Measurements from ENCODE around the gene AGR2.

GRCh38 chr7:16826060-16826459 is 21.3 kb upstream of the AGR2 start:
- TF ChIP-seq SIN3A (IDR thresholded peaks at IDR 0.05; ENCODE audit: low read depth) (no peak), FOSL1 (IDR thresholded peaks at IDR 0.05; ENCODE audit: low read depth) (no peak), ZBTB33 (IDR thresholded peaks at IDR 0.05; ENCODE audit: extremely low read depth, insufficient replicate concordance, low read length) (no peak), EZH2 (IDR thresholded peaks at IDR 0.05) (no peak), POLR2AphosphoS5 (IDR thresholded peaks at IDR 0.05; ENCODE audit: low read depth, low read length) (no peak), CTCF (IDR thresholded peaks at IDR 0.05 in 2 of 3, conservative IDR thresholded peaks at IDR 0.05 in 1 of 3; ENCODE audit: borderline replicate concordance in 1 of 3, insufficient read depth in 1 of 3, low read depth in 2 of 3, low read length in 2 of 3) (no peak)
